Brain microvascular endothelial cell (primary cell): ENCODE data around the gene ZDHHC12.

Experiments
- DNase-seq: peaks from one replicate; pipeline ENCODE4 v3.0.0-alpha.2; 2020
- H3K27ac ChIP-seq: fragments of 250-450 bp; sonication (Bioruptor Pico); 2 replicates; pipeline ENCODE4 v1.5.1; 2020; ENCODE audit warnings: mild to moderate bottlenecking, moderate library complexity
- H3K27me3 ChIP-seq: fragments of 250-450 bp; sonication (Bioruptor Pico); replicated peaks from 2 replicates; pipeline ENCODE4 v1.5.1; 2020; ENCODE audit warnings: mild to moderate bottlenecking
- H3K36me3 ChIP-seq: fragments of 250-450 bp; sonication (Bioruptor Pico); replicated peaks from 2 replicates; pipeline ENCODE4 v1.5.1; 2020; ENCODE audit warnings: mild to moderate bottlenecking
- H3K4me3 ChIP-seq: 2 replicates; pipeline ENCODE4 v1.5.1; 2011; ENCODE audit warnings: low read depth, mild to moderate bottlenecking, control low read depth, low read length, moderate library complexity
- in situ Hi-C: cut with HindIII; loops from 2 replicates; pipeline ENCODE4 v1.10.0; 2017; ENCODE audit warnings: low sequenced_read_pairs, low pct_ligation_motif_present
- TF ChIP-seq, protein P1 (sequence below): IDR thresholded peaks from 2 replicates; pipeline ENCODE4 v1.5.1; 2011; ENCODE audit warnings: low read depth, mild to moderate bottlenecking, moderate library complexity, low read length, control low read depth, inconsistent platforms; ENCODE audit errors: missing control alignments

ZDHHC12 gene

DNA sequence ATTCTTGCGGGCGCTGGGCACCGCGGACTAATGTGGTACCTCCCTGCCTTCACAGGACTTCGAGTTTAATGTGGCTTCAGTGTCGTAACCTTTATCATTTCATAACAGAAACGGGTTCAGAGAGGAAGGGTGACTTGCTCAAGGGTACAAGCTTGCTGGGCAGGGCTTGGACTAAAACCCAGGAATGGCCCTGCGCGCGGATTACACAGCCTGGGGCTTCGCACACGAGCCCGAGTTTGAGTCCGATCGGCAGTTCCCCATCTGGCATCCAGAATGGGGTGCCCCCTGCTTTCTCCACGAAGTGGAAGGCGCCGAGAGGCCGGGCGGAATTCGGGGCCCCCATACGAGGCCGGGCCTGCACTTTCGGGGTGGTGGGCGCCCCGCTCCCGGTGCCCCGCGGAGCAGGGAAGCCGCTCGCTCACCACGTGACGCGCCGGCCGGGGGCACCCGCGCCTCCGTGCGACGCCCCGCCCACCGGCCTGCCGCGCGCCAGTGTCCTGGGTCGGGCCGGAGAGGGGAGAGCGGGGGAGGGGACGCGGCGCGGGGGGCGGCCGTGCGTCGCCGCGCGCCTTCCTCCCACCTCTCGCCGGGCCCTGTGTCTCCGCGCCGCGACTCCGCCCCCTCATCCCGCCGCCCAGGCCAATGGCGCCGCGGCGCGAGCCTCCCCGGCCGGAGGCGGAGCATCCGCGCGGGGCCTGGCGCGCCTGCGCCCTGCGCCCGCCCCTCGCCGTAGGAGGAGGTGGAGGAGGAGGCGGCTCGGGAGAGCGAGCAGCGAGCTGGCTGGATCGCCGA lies 35.2 kb downstream of the ZDHHC12 start, which contains the start of gene SET:
TSS of gene SET (plus strand) at position 722 of the 792 bp plus-strand sequence. CDS start 361 bp downstream, outside the sequence.
- in situ Hi-C loops: no loop called here
- no peaks in the 10 kb centered on the region for H3K27me3 ChIP-seq
- DNase-seq: peak; percentile 75
- TF ChIP-seq, protein P1, sequence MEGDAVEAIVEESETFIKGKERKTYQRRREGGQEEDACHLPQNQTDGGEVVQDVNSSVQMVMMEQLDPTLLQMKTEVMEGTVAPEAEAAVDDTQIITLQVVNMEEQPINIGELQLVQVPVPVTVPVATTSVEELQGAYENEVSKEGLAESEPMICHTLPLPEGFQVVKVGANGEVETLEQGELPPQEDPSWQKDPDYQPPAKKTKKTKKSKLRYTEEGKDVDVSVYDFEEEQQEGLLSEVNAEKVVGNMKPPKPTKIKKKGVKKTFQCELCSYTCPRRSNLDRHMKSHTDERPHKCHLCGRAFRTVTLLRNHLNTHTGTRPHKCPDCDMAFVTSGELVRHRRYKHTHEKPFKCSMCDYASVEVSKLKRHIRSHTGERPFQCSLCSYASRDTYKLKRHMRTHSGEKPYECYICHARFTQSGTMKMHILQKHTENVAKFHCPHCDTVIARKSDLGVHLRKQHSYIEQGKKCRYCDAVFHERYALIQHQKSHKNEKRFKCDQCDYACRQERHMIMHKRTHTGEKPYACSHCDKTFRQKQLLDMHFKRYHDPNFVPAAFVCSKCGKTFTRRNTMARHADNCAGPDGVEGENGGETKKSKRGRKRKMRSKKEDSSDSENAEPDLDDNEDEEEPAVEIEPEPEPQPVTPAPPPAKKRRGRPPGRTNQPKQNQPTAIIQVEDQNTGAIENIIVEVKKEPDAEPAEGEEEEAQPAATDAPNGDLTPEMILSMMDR: no peak
- H3K4me3 ChIP-seq: peak within 1 kb of the TSS; percentile 91
- H3K27ac ChIP-seq: peak within 1 kb of the TSS; percentile 77
- peaks cover 25% of the 10 kb centered on the region for H3K36me3 ChIP-seq

DNA sequence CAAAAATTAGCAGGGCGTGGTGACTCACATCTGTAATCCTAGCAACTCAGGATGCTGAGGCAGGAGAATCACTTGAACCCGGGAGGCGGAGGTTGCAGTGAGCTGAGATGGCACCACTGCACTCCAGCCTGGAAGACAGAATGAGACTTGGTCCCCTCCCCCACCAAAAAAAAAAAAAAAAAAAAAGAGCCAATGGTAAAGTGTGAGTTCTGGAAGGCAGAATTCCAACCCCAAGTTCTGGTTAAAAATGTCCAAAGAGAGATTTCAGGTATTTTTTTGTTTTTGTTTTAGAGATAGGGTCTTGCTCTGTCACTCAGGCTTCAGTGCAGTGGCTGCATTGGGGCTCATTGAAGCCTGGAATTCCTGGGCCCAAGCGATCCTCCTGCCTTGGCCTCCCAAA lies 36.5 kb downstream of the ZDHHC12 start:
- in situ Hi-C loops: no loop called here
- DNase-seq: no peak
- Histone ChIP-seq H3K36me3 (peaks cover 13% of the 10 kb centered on the region), H3K27me3 (no peaks in the 10 kb centered on the region), H3K4me3 (no peak overlapping the region), H3K27ac (no peak overlapping the region)
- TF ChIP-seq, protein P1: no peak

DNA sequence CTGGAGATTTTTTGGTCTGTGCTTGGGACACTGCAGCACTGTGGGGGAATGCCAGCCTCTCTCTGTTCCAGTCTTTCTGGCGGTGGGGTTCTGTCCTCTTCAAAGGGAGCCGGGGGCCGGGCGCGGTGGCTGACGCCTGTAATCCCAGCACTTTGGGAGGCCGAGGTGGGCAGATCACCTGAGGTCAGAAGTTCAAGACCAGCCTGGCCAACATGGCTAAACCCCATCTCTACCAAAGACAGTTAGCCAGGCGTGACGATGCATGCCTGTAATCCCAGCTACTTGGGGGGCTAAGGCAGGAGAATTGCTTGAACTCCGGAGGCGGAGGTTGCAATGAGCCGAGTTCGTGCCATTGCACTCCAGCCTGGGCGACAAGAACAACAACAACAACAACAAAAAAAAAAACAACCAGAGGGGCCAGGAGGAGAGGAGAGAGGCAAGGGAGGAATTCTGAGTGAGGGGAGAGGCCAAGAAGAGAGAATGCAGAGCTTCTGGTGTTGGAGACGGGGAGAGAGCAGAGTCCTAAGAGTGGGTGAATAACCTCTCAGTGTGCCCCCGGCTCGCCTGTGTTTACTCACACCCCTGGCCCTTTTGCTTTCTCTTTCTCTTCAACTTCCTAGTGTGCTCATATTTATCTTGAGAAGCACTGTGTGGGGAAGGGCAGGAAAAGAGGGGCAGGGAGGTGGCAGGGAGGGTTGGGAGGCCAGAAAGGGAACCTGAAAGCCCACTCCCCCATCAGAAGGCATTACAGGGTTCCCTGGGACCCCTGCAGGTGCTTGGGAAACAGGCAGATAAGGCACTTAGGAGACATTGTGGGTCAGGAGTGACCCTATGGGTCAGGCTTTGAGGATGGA lies 38.1 kb downstream of the ZDHHC12 start:
- TF ChIP-seq, protein P1: no peak
- in situ Hi-C loops: no loop called here
- Histone ChIP-seq H3K4me3 (no peak overlapping the region), H3K36me3 (peaks cover 3% of the 10 kb centered on the region), H3K27ac (no peak overlapping the region), H3K27me3 (no peaks in the 10 kb centered on the region)
- DNase-seq: no peak

DNA sequence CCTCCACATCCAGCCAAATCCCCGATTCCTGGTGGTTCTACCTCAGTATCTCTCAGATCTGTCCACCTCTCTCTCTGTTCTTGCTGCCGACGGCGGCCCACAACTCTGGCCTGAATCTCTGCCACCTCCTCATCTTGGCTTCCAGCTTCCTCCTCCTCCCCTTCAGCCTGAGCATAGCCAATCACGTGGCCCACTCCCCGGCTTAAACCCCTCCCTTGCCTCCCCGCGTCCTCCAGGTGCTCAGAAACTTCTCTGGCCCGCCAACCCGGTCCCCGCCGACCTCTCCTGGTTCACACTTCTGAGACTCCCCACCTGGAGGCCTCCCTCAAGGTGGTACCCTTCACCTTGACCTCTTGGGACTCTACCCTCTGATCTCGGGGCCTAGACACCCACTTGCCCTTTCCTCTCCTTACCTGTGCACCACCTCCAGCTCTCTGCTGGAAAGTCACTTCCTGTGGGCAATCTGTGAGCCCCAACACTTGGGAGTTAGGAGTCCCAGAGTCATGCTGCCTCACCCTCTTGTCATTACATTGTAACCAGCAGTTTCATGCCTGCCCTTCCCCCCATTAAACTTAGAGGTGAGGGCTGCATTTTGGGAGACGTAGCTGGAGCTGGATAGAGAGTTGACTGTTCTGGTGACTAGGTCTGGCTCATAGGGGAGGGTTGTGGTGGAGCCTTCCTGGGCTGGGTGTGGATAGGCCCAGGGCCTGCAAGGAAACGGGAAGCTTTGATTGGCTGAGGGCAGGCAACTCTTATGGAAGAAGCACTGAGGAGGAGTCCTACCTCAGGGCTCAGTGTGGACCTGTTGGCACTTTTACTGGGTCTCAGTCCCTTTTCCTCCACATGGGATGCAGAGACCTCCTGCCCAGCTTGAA lies 39.4 kb downstream of the ZDHHC12 start:
- in situ Hi-C loops: no loop called here
- DNase-seq: peak; percentile 56
- Histone ChIP-seq H3K36me3 (no peaks in the 10 kb centered on the region), H3K4me3 (peak overlapping the region; percentile 82), H3K27me3 (no peaks in the 10 kb centered on the region), H3K27ac (peak overlapping the region; percentile 53)
- TF ChIP-seq, protein P1: no peak

DNA sequence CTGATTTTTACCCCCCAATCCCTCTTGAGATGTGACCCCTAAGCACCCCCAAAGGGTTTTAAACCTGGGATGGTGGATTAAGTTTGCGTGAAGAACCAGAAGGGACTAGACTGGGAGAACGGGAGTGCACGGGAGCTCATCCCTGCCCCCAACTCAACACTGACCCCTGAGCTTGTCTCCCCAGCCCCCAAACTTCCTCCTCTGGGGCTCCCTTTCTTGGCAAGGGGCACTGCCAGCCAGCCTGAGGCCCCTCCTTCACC lies 39.9 kb downstream of the ZDHHC12 start:
- Histone ChIP-seq H3K4me3 (peak overlapping the region; percentile 82), H3K36me3 (no peaks in the 10 kb centered on the region), H3K27ac (peak overlapping the region; percentile 53), H3K27me3 (no peaks in the 10 kb centered on the region)
- DNase-seq: no peak
- TF ChIP-seq, protein P1: no peak
- in situ Hi-C loops: no loop called here
